Measurements from ENCODE around the gene PTPRG. TPM values are rescaled to one million over a fixed set of nuclear protein-coding genes. Genes with fewer than 3 reads are reported as not detected.

Gene PTPRG
- total RNA-seq, 2 experiments from 2014 or later = 0.13 to 0.70 TPM

DNA sequence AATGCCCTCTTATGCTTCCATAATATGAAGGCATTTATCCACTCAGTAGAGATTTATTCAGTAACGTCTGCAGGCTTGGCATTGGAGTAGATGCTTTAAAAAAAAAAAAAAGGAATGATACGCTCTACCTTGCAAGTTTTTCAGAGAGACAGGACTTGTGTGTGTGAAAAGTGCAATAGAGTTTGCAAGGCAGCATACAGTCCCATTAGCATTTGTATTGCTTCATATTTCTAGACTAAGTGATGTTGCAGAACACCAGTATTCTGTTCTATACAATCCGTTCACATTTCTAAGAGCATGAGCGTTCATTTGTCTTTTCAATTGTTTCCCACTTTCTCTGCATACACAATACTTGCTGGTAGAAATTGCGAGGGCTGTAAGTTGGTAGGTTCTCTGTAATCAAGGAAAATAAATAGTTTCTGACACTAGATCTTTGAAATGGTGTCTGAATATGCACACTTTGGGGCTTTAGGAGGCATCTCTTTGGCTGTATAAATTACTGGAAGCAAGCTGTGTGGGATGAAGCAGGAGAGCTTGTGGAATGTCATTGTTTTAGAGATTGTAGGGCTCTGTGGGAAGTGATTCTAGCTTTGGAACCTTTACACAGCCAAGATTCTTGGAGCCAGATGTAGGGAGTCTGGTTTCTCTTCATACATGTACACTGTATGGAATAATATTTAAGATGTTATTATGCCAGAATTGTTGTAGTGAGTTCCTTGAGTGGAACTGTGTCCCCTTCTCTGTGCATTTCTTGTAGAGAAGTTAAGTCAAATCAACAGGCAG, 549.3 kb downstream of the PTPRG start:
- no peak overlapping the region for H3K4me2 ChIP-seq (ENCODE audit: low read length)
- no peak for DNase-seq (ENCODE audit: low spot score)
- no TSS peak for BruUV-seq (replicated peaks)
- no peaks in the 10 kb centered on the region for H3K9me2 ChIP-seq (ENCODE audit: insufficient read depth, low read length)
- no peaks in the 10 kb centered on the region for H3K36me3 ChIP-seq (ENCODE audit: insufficient read depth, low read length)
- CTCF ChIA-PET (ENCODE audit: unreplicated experiment) = no interaction called here
- no peaks in the 10 kb centered on the region for H3K9me3 ChIP-seq (ENCODE audit: low read length)
- H3K4me1 ChIP-seq (ENCODE audit: insufficient read depth, low read length, poor library complexity, severe bottlenecking) = no peaks in the 10 kb centered on the region
- POLR2A ChIA-PET = interaction anchor here (0.6 kb wide), 1 partner anchor 21 kb away, joined by 3 read pairs; no protein-coding TSS in a partner anchor
- H2AFZ ChIP-seq (ENCODE audit: low read length) = no peak overlapping the region
- H3K27ac ChIP-seq (ENCODE audit: low read depth, low read length, poor library complexity, severe bottlenecking) = no peak overlapping the region
- H3K79me2 ChIP-seq (ENCODE audit: insufficient read depth, low read depth, low read length) = no peaks in the 10 kb centered on the region
- no peak overlapping the region for H3K4me3 ChIP-seq (ENCODE audit: low read depth, low read length, poor library complexity, severe bottlenecking)
- H4K20me1 ChIP-seq (ENCODE audit: insufficient read depth, low read length) = no peaks in the 10 kb centered on the region
- no peak for TF ChIP-seq CTCF (conservative IDR thresholded peaks at IDR 0.05; ENCODE audit: low read length)
- TF ChIP-seq EZH2phosphoT487 (IDR thresholded peaks at IDR 0.05; ENCODE audit: borderline replicate concordance, low read depth, low read length) = no peak
- intact Hi-C loops (cut with micrococcal nuclease; ENCODE audit: unreplicated experiment) = no loop called here

- H3K27ac ChIP-seq (ENCODE audit: low read depth, low read length, poor library complexity, severe bottlenecking) = no peak overlapping the region
- H4K20me1 ChIP-seq (ENCODE audit: insufficient read depth, low read length) = no peaks in the 10 kb centered on the region
- POLR2A ChIA-PET = interaction anchor here (0.6 kb wide), 1 partner anchor 1077 kb away, joined by 3 read pairs; no protein-coding TSS in a partner anchor
- H3K4me3 ChIP-seq (ENCODE audit: low read depth, low read length, poor library complexity, severe bottlenecking) = no peak overlapping the region
- TF ChIP-seq EZH2phosphoT487 (IDR thresholded peaks at IDR 0.05; ENCODE audit: borderline replicate concordance, low read depth, low read length) = no peak
- no peak for TF ChIP-seq CTCF (conservative IDR thresholded peaks at IDR 0.05; ENCODE audit: low read length)
- BruUV-seq (replicated peaks) = no TSS peak
- no peaks in the 10 kb centered on the region for H3K9me3 ChIP-seq (ENCODE audit: low read length)
- H3K36me3 ChIP-seq (ENCODE audit: insufficient read depth, low read length) = no peaks in the 10 kb centered on the region
- intact Hi-C loops (cut with micrococcal nuclease; ENCODE audit: unreplicated experiment) = no loop called here
- no peaks in the 10 kb centered on the region for H3K4me1 ChIP-seq (ENCODE audit: insufficient read depth, low read length, poor library complexity, severe bottlenecking)
- H3K4me2 ChIP-seq (ENCODE audit: low read length) = no peak overlapping the region
- no peaks in the 10 kb centered on the region for H3K9me2 ChIP-seq (ENCODE audit: insufficient read depth, low read length)
- no peak overlapping the region for H2AFZ ChIP-seq (ENCODE audit: low read length)
- CTCF ChIA-PET (ENCODE audit: unreplicated experiment) = no interaction called here
- no peak for DNase-seq (ENCODE audit: low spot score)
- H3K79me2 ChIP-seq (ENCODE audit: insufficient read depth, low read depth, low read length) = no peaks in the 10 kb centered on the region
These were observed 551.7 kb downstream of the PTPRG start for GRCh38 chr3:62113092-62113491.

GRCh38 chr3:62114763-62115162, 553.4 kb downstream of the PTPRG start:
- no peak for TF ChIP-seq EZH2phosphoT487 (IDR thresholded peaks at IDR 0.05; ENCODE audit: borderline replicate concordance, low read depth, low read length)
- Histone ChIP-seq H3K9me2 (ENCODE audit: insufficient read depth, low read length) (no peaks in the 10 kb centered on the region), H3K4me2 (ENCODE audit: low read length) (no peak overlapping the region), H3K4me3 (ENCODE audit: low read depth, low read length, poor library complexity, severe bottlenecking) (no peak overlapping the region), H3K27ac (ENCODE audit: low read depth, low read length, poor library complexity, severe bottlenecking) (no peak overlapping the region), H3K36me3 (ENCODE audit: insufficient read depth, low read length) (no peaks in the 10 kb centered on the region), H4K20me1 (ENCODE audit: insufficient read depth, low read length) (no peaks in the 10 kb centered on the region), H3K9me3 (ENCODE audit: low read length) (no peaks in the 10 kb centered on the region), H3K79me2 (ENCODE audit: insufficient read depth, low read depth, low read length) (no peaks in the 10 kb centered on the region), H2AFZ (ENCODE audit: low read length) (no peak overlapping the region), H3K4me1 (ENCODE audit: insufficient read depth, low read length, poor library complexity, severe bottlenecking) (no peaks in the 10 kb centered on the region)
- BruUV-seq (replicated peaks) = no TSS peak
- CTCF ChIA-PET (ENCODE audit: unreplicated experiment) = no interaction called here
- intact Hi-C loops (cut with micrococcal nuclease; ENCODE audit: unreplicated experiment) = no loop called here
- DNase-seq (ENCODE audit: low spot score) = no peak
- POLR2A ChIA-PET = no interaction called here
